GM19023 (cell line): Measurements from ENCODE around the gene BCAS3.
A peak's percentile ranks its signal among the peaks of the same experiment; 100 is the strongest.
"Not testable (repeated sequence)": the region's sequence is repeated elsewhere in the genome, so short reads cannot be mapped to it uniquely, and the experiment has no call there.

ENCODE experiments used
- ATAC-seq: cut with Tn5 transposase; IDR thresholded peaks from one replicate; pipeline ENCODE4 v1.9.1; 2021; ENCODE audit warnings: mild to moderate bottlenecking, moderate library complexity; ENCODE audit not compliant: unreplicated experiment

The BCAS3 gene

GRCh38 chr17:60677308-60678117, at the start of gene BCAS3:
Gene BCAS3, plus strand, starts transcription at chr17:60677851.
- peak; percentile 97 for ATAC-seq

DNA sequence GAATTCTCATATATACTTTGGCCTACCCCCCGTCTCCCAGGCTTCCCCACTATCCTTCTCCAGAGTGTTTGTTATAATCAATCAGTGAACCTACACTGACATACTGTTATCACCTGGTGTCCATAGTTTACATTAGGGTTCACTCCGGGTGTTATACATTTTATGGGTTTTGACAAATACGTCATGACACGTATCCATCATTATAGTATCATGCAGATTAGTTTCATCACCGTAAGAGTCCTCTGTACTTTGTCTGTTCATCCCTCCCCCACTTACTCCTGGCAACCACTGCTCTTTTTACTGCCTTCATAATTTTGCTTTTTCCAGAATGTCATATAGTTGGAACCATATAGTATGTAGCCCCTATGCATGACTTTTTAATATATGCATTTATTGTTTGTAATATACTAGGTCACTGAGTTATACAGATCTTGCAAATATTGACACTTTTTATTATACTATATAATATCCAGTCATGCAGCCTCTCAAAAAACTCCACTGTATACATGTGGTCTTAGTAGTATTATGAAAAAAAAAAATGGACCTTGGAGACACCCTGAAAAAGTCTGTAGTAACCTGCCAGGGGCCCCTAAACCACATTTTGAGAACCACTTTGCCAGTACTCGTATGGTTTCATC, 49.3 kb upstream of the BCAS3 start:
- ATAC-seq: no peak

DNA sequence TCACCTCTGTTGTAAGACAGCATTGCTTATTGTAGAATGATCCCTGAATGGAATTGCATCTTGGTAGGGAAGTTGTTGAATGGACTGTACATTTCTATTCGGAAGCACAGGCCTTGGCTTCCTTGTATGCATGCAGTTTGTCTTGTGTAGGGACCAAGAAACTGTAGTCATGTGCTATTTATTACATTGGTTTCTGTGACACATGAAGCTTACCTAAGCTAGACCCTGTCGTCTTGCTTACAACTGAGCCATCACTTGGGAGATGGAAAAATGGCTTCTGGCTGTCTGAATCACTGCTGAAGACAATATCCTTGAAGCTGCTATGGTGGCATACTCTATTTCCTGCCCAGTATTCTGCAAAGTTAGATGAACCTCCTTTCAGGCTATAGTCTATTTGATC, 48.5 kb upstream of the BCAS3 start:
- no peak for ATAC-seq

DNA sequence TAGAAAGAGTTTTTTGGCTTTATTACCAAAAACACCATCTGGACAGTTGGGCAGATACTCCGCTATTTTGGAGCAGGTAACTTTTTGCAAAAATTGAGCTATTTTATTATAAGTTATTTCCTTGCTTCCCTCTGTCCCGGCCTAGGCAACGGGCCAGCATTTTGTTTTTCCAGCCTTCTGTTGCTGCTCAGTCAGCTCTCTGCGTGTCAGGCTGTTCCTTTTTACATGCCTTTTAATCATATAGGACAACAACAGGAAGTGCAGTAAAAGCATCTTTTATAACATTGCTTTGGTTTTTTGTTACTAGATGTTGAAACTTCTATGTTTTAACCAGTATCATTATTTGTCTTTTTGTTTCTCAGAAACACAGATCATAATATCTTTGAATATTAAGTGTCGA, 47.3 kb upstream of the BCAS3 start:
- no peak for ATAC-seq

- no peak for ATAC-seq
These were observed 46.5 kb upstream of the BCAS3 start for GRCh38 chr17:60631119-60631518.

- ATAC-seq: no peak
These were observed 40.0 kb upstream of the BCAS3 start for GRCh38 chr17:60637683-60638082.

- ATAC-seq: no peak
These were observed 38.7 kb upstream of the BCAS3 start for GRCh38 chr17:60639019-60639330.

DNA sequence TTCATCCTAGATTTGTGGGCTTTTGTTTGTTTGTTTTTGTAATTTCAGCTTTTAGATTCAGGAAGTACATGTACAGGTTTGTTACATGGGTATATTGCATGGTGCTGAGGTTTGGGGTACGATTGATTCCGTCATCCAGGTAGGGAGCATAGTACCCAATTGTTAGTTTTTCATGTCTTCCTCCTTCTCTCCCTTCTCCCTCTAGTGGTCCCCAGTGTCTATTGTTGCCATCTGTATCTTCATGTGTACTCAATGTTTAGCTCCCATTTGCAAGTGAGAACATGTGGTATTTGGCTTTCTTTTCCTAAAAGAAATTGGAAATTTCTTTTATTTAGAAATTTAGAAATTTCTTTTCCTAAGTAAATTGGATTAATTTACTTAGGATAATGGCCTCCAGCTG, 37.1 kb upstream of the BCAS3 start:
- ATAC-seq: no peak

GRCh38 chr17:60641126-60641525, 36.5 kb upstream of the BCAS3 start:
- no peak for ATAC-seq

DNA sequence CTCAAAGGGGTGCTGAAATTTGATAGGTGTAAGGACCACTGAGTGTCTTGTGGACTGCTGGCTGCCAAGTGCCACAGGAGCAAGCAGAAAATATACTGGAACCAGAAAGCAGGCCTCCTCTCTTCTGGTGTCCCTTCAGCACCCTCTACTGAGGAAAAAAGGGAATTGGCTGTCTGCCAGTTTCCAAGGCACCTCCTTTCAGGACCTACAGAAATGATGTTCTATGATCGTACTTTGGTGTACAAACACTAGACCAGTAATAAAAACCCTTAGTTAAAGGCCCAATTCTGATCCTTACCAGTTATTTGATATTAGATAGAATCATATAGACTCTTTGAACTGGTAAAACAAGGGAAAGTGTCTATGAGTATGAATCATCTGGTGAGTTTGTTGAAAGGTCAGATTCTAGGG, 35.8 kb upstream of the BCAS3 start:
- ATAC-seq: no peak

- ATAC-seq: no peak
These were observed 31.6 kb upstream of the BCAS3 start for GRCh38 chr17:60645918-60646523.

DNA sequence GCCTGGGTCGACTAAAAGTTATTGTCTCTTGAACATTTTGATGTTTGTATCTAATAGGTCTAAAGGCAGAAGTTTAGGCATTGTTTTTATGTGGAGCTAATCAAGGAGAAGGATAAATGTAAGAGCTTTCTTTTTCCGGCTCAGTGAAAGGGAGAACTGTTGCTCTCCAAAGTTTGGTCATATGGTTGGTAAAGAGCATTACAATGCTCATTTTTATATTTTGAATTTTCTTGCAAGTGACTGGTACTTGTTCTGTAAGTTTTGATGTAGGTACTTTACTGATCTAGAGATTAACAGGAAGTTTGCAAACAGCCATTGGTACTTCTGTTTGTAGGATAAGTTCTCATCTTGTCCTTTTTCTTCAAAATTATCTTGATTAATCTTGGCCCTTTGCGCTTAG, 30.9 kb upstream of the BCAS3 start:
- no peak for ATAC-seq

- no peak for ATAC-seq
These were observed 29.9 kb upstream of the BCAS3 start for GRCh38 chr17:60647705-60648104.

- ATAC-seq: peak; percentile 91
These were observed 25.0 kb upstream of the BCAS3 start for GRCh38 chr17:60652454-60653247.

DNA sequence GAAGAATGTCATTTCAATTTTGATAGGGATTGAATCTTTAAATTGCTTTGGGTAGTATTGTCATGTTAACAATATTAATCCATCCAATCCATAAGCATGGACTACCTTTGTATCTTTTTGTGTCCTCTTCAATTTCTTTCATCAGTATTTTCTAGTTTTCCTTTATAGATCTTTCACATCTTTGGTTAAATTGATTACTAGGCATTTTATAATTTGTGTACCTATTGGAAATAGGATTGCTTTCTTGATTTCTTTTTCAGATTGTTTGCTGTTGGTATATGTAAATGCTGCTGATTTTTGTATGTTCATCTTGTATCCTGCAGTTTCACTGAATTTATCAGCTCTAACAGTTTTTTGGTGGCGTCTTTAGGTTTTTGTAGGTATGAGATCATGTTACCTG, 24.1 kb upstream of the BCAS3 start:
- no peak for ATAC-seq

GRCh38 chr17:60656499-60656898, 21.2 kb upstream of the BCAS3 start:
- ATAC-seq: no peak

GRCh38 chr17:60659156-60659555, 18.5 kb upstream of the BCAS3 start:
- ATAC-seq: no peak

DNA sequence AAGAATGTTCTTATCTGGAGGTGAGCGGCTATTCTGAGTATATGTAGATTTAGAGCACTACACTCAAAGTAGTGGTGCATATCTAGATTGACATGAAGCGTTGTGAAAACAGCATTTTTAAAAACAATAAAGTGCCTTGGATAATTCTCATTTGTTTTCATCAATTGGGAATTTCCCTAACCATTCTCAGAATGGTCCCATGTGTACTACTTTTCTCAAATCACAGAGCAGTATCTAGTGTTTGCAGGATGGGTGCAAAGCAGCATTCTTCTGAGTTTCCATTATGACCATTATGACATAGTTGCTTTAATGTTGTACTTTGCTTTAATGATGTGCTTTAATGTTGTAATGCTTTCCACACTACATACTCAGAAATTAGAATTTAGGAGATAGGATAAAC, 16.2 kb upstream of the BCAS3 start:
- no peak for ATAC-seq

GRCh38 chr17:60664022-60664421, 13.6 kb upstream of the BCAS3 start:
- no peak for ATAC-seq

GRCh38 chr17:60665602-60666001, 12.0 kb upstream of the BCAS3 start:
- ATAC-seq: no peak

DNA sequence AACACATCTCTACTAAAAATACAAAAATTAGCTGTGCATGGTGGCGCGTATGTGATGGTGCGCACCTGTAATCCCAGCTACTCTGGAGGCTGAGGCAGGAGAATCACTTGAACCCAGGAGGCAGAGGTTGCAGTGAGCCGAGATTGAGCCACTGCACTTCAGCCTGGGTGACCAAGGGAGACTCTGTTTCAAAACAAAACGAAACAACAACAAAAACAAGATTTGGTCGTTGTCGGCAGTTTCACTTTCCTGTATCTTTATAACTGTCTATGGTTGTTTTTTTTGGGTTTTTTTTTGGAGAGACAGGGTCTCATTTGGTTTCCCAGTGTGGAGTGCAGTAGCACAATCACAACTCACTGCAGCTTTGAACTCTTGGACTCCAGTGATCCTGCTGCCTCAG, 8.9 kb upstream of the BCAS3 start:
- not testable (repeated sequence) for ATAC-seq

- no peak for ATAC-seq
These were observed 6.2 kb upstream of the BCAS3 start for GRCh38 chr17:60671482-60671881.
